CD4-positive, alpha-beta T cell (primary cell): ENCODE measurements around the gene B4GALT3. TPM values are rescaled to one million over a fixed set of nuclear protein-coding genes. Genes with fewer than 3 reads are reported as not detected.

Source experiments
- ATAC-seq: fragments of 200-7000 bp; cut with Tn5 transposase; one replicate; pipeline ENCODE4 v1.10.0; 2022; ENCODE audit warnings: mild to moderate bottlenecking; ENCODE audit not compliant: poor library complexity
- CTCF ChIA-PET: fragments of 350-600 bp; sonication (Branson Sonifier 250); formaldehyde crosslinking; loops from one replicate; lab custom pipeline; 2021; ENCODE audit warnings: antibody characterized with exemption, inconsistent platforms; lab: Charles Lee
- POLR2A ChIA-PET: fragments of 350-600 bp; sonication (Branson Sonifier 250); formaldehyde crosslinking; loops from one replicate; lab custom pipeline; 2021; ENCODE audit warnings: antibody characterized with exemption, inconsistent platforms; lab: Charles Lee
- DNase-seq, 14 experiments: peaks; one replicate each; pipeline ENCODE4 v3.0.0-alpha.2; 2013 to 2020; ENCODE audit warnings: mixed read lengths in 2 of 14
- H3K27ac ChIP-seq, 2 donors: one replicate each; pipeline versions ENCODE4 v1.5.1 to v1.7.0; 2013; ENCODE audit warnings: low read length in 2 of 2, low read depth in 1 of 2, mild to moderate bottlenecking in 1 of 2
- H3K27me3 ChIP-seq, 2 experiments: 1 replicate in 1 of 2; 2 replicates in 1 of 2; pipeline versions ENCODE4 v1.6.1 to v1.7.0; 2013; ENCODE audit warnings: low read length in 2 of 2, control low read depth in 1 of 2, mild to moderate bottlenecking in 1 of 2, moderate library complexity in 1 of 2; ENCODE audit not compliant: insufficient read depth in 2 of 2, control insufficient read depth in 1 of 2
- H3K36me3 ChIP-seq: one replicate; pipeline ENCODE4 v1.6.1; 2013; ENCODE audit warnings: low read length, control low read depth; ENCODE audit not compliant: insufficient read depth
- H3K4me1 ChIP-seq: one replicate; pipeline ENCODE4 v1.6.1; 2013; ENCODE audit warnings: low read length, control low read depth; ENCODE audit not compliant: insufficient read depth
- H3K4me3 ChIP-seq: one replicate; pipeline ENCODE4 v1.5.1; 2013; ENCODE audit warnings: mild to moderate bottlenecking, low read length, moderate library complexity
- H3K9me3 ChIP-seq, 2 experiments: 1 replicate in 1 of 2; 2 replicates in 1 of 2; pipeline versions ENCODE4 v1.6.1 to v1.7.0; 2013; ENCODE audit warnings: low read length in 2 of 2, mild to moderate bottlenecking in 2 of 2, control low read depth in 1 of 2, moderate library complexity in 1 of 2; ENCODE audit not compliant: control insufficient read depth in 1 of 2, insufficient read depth in 1 of 2
- H3K27ac Mint-ChIP-seq: one replicate; pipeline ENCODE4 v1.8.0; 2020; ENCODE audit warnings: mixed read lengths
- H3K27me3 Mint-ChIP-seq: one replicate; pipeline ENCODE4 v1.8.0; 2021; ENCODE audit warnings: mixed read lengths
- H3K36me3 Mint-ChIP-seq: one replicate; pipeline ENCODE4 v1.8.0; 2021; ENCODE audit warnings: low read depth, mixed read lengths
- H3K4me1 Mint-ChIP-seq: one replicate; pipeline ENCODE4 v1.8.0; 2021; ENCODE audit warnings: low read depth, mixed read lengths
- H3K4me3 Mint-ChIP-seq: one replicate; pipeline ENCODE4 v1.8.0; 2020; ENCODE audit warnings: mild to moderate bottlenecking, mixed read lengths
- H3K9me3 Mint-ChIP-seq: one replicate; pipeline ENCODE4 v1.8.0; 2020; ENCODE audit warnings: mixed read lengths
- CTCF ChIP-seq: fragments of 200-600 bp; IDR thresholded peaks from one replicate; pipeline ENCODE4 v1.8.0; 2022; ENCODE audit warnings: antibody characterized with exemption, mild to moderate bottlenecking
- intact Hi-C, 2 experiments: fragments of 100-400 bp; cut with DNase I in 1 of 2; cut with micrococcal nuclease in 1 of 2; formaldehyde crosslinking; loops; one replicate each; pipeline versions ENCODE4 v1.15.1 to v1.9.0; 2023 to 2025; cut with DNase I, micrococcal nuclease
- polyA plus RNA-seq, 2 donors: library from polyadenylated mRNA; unstranded; fragments of 120-200 nt; gene quantifications; one replicate each; pipeline ENCODE4 v1.2.1, GENCODE V29; 2013
- total RNA-seq, 174 experiments: library from RNA in 2 of 174; stranded (reverse) in 2 of 174; gene quantifications; one replicate each; pipeline ENCODE4 v1.2.3 and lab custom pipeline; 2021 to 2026

Gene B4GALT3
- total RNA-seq (10 to 100 TPM; 40.8 to 44.3 TPM), total RNA-seq (lab: John Stamatoyannopoulos, UW) (54.4 to 114 (median 76.8) reads per million in 172 experiments)
- polyA plus RNA-seq (2013, experiment 1 of 2), result 44.6 TPM
- 55.2 TPM for polyA plus RNA-seq (2013, experiment 2 of 2)

- H3K9me3 Mint-ChIP-seq, result no peaks in the 10 kb centered on the region
- peak within 1 kb of the TSS; percentile 77 for H3K4me3 ChIP-seq
- POLR2A ChIA-PET, result interaction anchor here (0.8 to 3.5 kb wide), 11 partner anchors 8 to 214 kb away, joined by 3 to 31 read pairs (median 5); partner anchors contain the start of genes ARHGAP30, DEDD, NDUFS2 and PPOX
- no peaks in the 10 kb centered on the region for H3K27me3 Mint-ChIP-seq
- peaks cover 35% of the 10 kb centered on the region for H3K36me3 ChIP-seq
- ATAC-seq (peak; percentile 90), DNase-seq (peak; percentile 84 to 98 (median 93))
- H3K4me1 ChIP-seq, result peaks cover 76% of the 10 kb centered on the region
- no peaks in the 10 kb centered on the region for H3K27me3 ChIP-seq
- H3K4me1 Mint-ChIP-seq, result peaks cover 72% of the 10 kb centered on the region
- H3K27ac ChIP-seq, result peak within 1 kb of the TSS; percentile 82 to 89
- peaks cover 50% of the 10 kb centered on the region for H3K36me3 Mint-ChIP-seq
- TF ChIP-seq CTCF, result no peak
- CTCF ChIA-PET, result interaction anchor here (0.9 to 2.3 kb wide), 5 partner anchors 10 to 205 kb away, joined by 3 to 18 read pairs (median 6); partner anchors contain the start of genes PPOX and TOMM40L
- H3K4me3 Mint-ChIP-seq, result peak within 1 kb of the TSS; percentile 100
- no peaks in the 10 kb centered on the region for H3K9me3 ChIP-seq
- peak within 1 kb of the TSS; percentile 97 for H3K27ac Mint-ChIP-seq
- intact Hi-C loops, result loop anchor here in 1 of 2 experiments (2.0 to 5.0 kb wide), 2 partner anchors 15 to 45 kb away; partner anchors contain the start of gene APOA2
Observed at GRCh38 chr1:161177112-161177935, at the start of gene B4GALT3. TSS of gene B4GALT3 (minus strand) at chr1:161177507. CDS start at chr1:161176060, 1,447 bp downstream.

- no peak for TF ChIP-seq CTCF
- no peak for ATAC-seq
- CTCF ChIA-PET, result interaction anchor here (0.8 to 3.3 kb wide), 12 partner anchors 8 to 156 kb away, joined by 3 to 43 read pairs (median 8); partner anchors contain the start of genes B4GALT3, NDUFS2, PPOX and SDHC
- H3K9me3 Mint-ChIP-seq, result no peaks in the 10 kb centered on the region
- peaks cover 39% of the 10 kb centered on the region for H3K4me1 Mint-ChIP-seq
- no peak for DNase-seq
- peak overlapping the region; percentile 33 for H3K27ac Mint-ChIP-seq
- H3K27ac ChIP-seq, result no peak overlapping the region
- H3K9me3 ChIP-seq, result no peaks in the 10 kb centered on the region
- H3K27me3 ChIP-seq, result no peaks in the 10 kb centered on the region
- peak overlapping the region; percentile 84 for H3K4me3 ChIP-seq
- H3K4me3 Mint-ChIP-seq, result peak overlapping the region; percentile 80
- no peaks in the 10 kb centered on the region for H3K27me3 Mint-ChIP-seq
- intact Hi-C loops, result loop anchor here (1.0 to 10.0 kb wide), 6 partner anchors 24 to 518 kb away; partner anchors contain the start of genes DUSP12 (in 2 of the 2) and NDUFS2 (in 1 of the 2)
- POLR2A ChIA-PET, result interaction anchor here (1.2 to 3.5 kb wide), 11 partner anchors 11 to 173 kb away, joined by 4 to 95 read pairs (median 20); partner anchors contain the start of genes FCER1G, NDUFS2, PPOX and SDHC
- H3K36me3 Mint-ChIP-seq, result peaks cover 29% of the 10 kb centered on the region
- peaks cover 23% of the 10 kb centered on the region for H3K36me3 ChIP-seq
- peaks cover 34% of the 10 kb centered on the region for H3K4me1 ChIP-seq
Observed at GRCh38 chr1:161226759-161227158, 49.5 kb upstream of the B4GALT3 start.

DNA sequence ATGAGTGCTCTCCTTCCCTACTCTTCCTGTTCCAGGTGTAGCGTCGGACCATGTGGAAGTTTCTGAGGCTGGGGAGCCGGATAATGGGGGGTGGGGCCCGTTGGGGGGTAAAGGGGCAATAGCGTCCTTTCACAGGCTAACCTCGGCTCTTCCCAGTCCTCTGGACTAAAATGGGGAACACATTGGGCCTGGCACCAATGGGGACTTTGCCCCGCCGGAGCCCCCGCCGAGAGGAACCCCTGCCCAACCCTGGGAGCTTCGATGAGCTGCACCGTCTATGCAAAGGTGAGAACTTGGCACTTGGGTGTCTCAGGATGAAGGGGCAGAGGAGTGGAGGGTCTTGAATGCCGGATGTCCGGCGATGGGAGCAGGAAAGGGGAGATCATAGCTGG, 49.0 kb upstream of the B4GALT3 start:
- H3K27me3 Mint-ChIP-seq, result no peaks in the 10 kb centered on the region
- H3K9me3 Mint-ChIP-seq, result no peaks in the 10 kb centered on the region
- DNase-seq, result peak in 2 of 14 experiments; percentile 34 to 36
- H3K4me1 Mint-ChIP-seq, result peaks cover 39% of the 10 kb centered on the region
- ChIA-PET POLR2A (interaction anchor here (0.6 to 3.5 kb wide), 30 partner anchors 10 to 500 kb away, joined by 3 to 95 read pairs (median 8); partner anchors contain the start of genes ARHGAP30, B4GALT3, DEDD and FCER1G), CTCF (interaction anchor here (0.6 to 3.3 kb wide), 25 partner anchors 7 to 180 kb away, joined by 3 to 43 read pairs (median 5); partner anchors contain the start of genes B4GALT3, NDUFS2, PPOX and SDHC)
- H3K4me3 Mint-ChIP-seq, result peak overlapping the region; percentile 98
- Histone ChIP-seq H3K4me3 (peak overlapping the region; percentile 84), H3K27ac (no peak overlapping the region), H3K9me3 (no peaks in the 10 kb centered on the region), H3K36me3 (peaks cover 23% of the 10 kb centered on the region), H3K4me1 (peaks cover 34% of the 10 kb centered on the region), H3K27me3 (no peaks in the 10 kb centered on the region)
- H3K27ac Mint-ChIP-seq, result peak overlapping the region; percentile 83
- no peak for TF ChIP-seq CTCF
- no peak for ATAC-seq
- H3K36me3 Mint-ChIP-seq, result peaks cover 29% of the 10 kb centered on the region
- intact Hi-C loops, result loop anchor here (2.0 to 10.0 kb wide), 3 partner anchors 24 to 518 kb away; partner anchors contain the start of genes DUSP12 (in 2 of the 2) and NDUFS2 (in 1 of the 2)
